Smooth muscle cell (in vitro differentiated cells): ENCODE measurements around the gene STX4. TPM values are rescaled to one million over a fixed set of nuclear protein-coding genes. Genes with fewer than 3 reads are reported as not detected.

Experiments used
- DNase-seq: peaks from one replicate; lab custom pipeline; 2025; ENCODE audit not compliant: unreplicated experiment; lab: John Stamatoyannopoulos, UW
- H2AFZ ChIP-seq: fragments of 200-600 bp; sonication (generic); 2 replicates; pipeline ENCODE4 v1.6.0; 2016; ENCODE audit warnings: antibody characterized with exemption, low read depth, mild to moderate bottlenecking
- H3F3A ChIP-seq: fragments of 200-600 bp; sonication (generic); 2 replicates; pipeline ENCODE4 v1.6.0; 2017; ENCODE audit warnings: antibody characterized with exemption, low read depth
- H3K27ac ChIP-seq: fragments of 200-600 bp; sonication (generic); 2 replicates; pipeline ENCODE4 v1.5.1; 2016; ENCODE audit warnings: low read depth, mild to moderate bottlenecking
- H3K27me3 ChIP-seq: fragments of 200-600 bp; sonication (generic); 2 replicates; pipeline ENCODE4 v1.6.1; 2016; ENCODE audit warnings: low read depth, mild to moderate bottlenecking
- H3K36me3 ChIP-seq: fragments of 200-600 bp; sonication (generic); 2 replicates; pipeline ENCODE4 v1.5.1; 2016; ENCODE audit warnings: low read depth
- H3K4me1 ChIP-seq: fragments of 200-600 bp; sonication (generic); 2 replicates; pipeline ENCODE4 v1.5.1; 2016; ENCODE audit warnings: low read depth
- H3K4me2 ChIP-seq: fragments of 200-600 bp; sonication (generic); 2 replicates; pipeline ENCODE4 v1.6.0; 2016; ENCODE audit warnings: mild to moderate bottlenecking
- H3K4me3 ChIP-seq: fragments of 200-600 bp; sonication (generic); 2 replicates; pipeline ENCODE4 v1.5.1; 2016; ENCODE audit warnings: mild to moderate bottlenecking
- H3K79me2 ChIP-seq: fragments of 200-600 bp; sonication (generic); 2 replicates; pipeline ENCODE4 v1.6.0; 2016; ENCODE audit warnings: low read depth, mild to moderate bottlenecking
- H3K9ac ChIP-seq: fragments of 200-600 bp; sonication (generic); 2 replicates; pipeline ENCODE4 v1.6.0; 2016; ENCODE audit warnings: low read depth
- H3K9me3 ChIP-seq: fragments of 200-600 bp; sonication (generic); replicated peaks from 2 replicates; pipeline ENCODE4 v1.5.1; 2016; ENCODE audit warnings: low read depth
- H4K20me1 ChIP-seq: fragments of 200-600 bp; sonication (generic); 2 replicates; pipeline ENCODE4 v1.6.0; 2016; ENCODE audit warnings: low read depth
- WGBS: methylation state at CpG from one replicate; pipeline ENCODE4 v1.1.7; 2016; ENCODE audit warnings: low lambda C conversion rate; 5-methylcytosine and 5-hydroxymethylcytosine counted together
- polyA plus RNA-seq: library from polyadenylated mRNA; unstranded; fragments of >200 nt; fragmentation: Nextera tagmentation; extraction: Ambion mirVana; gene quantifications from 2 replicates; pipeline ENCODE4 v1.2.1, GENCODE V29; 2016
- total RNA-seq: library from RNA; depleted of rRNA; stranded (reverse); fragments of >200 nt; gene quantifications from 2 replicates; pipeline ENCODE4 v1.2.3, GENCODE V29; 2014
- TF ChIP-seq, protein P1 (sequence below): fragments of 200-600 bp; sonication (generic); IDR thresholded peaks from 2 replicates; pipeline ENCODE4 v1.5.1; 2017; ENCODE audit warnings: borderline replicate concordance, mild to moderate bottlenecking, antibody characterized with exemption; ENCODE audit not compliant: insufficient read depth, poor library complexity, severe bottlenecking

Gene STX4
- total and polyA plus RNA-seq, 2 experiments from 2014 or later, result 23.1 to 50.6 TPM

- Histone ChIP-seq H2AFZ (peak within 1 kb of the TSS; percentile 71), H3F3A (no peaks in the 10 kb centered on the region), H3K4me2 (peak within 1 kb of the TSS; percentile 85), H3K79me2 (peaks cover 62% of the 10 kb centered on the region), H3K36me3 (no peaks in the 10 kb centered on the region), H3K27me3 (no peaks in the 10 kb centered on the region), H3K9me3 (no peaks in the 10 kb centered on the region), H3K27ac (peak within 1 kb of the TSS; percentile 94), H3K4me1 (peaks cover 15% of the 10 kb centered on the region), H3K4me3 (peak within 1 kb of the TSS; percentile 76), H3K9ac (peak within 1 kb of the TSS; percentile 95), H4K20me1 (peaks cover 3% of the 10 kb centered on the region)
- peak; percentile 80 for DNase-seq
- WGBS, result under 1% methylated on average over 48 of the region's 48 CpGs
- TF ChIP-seq, protein P1, sequence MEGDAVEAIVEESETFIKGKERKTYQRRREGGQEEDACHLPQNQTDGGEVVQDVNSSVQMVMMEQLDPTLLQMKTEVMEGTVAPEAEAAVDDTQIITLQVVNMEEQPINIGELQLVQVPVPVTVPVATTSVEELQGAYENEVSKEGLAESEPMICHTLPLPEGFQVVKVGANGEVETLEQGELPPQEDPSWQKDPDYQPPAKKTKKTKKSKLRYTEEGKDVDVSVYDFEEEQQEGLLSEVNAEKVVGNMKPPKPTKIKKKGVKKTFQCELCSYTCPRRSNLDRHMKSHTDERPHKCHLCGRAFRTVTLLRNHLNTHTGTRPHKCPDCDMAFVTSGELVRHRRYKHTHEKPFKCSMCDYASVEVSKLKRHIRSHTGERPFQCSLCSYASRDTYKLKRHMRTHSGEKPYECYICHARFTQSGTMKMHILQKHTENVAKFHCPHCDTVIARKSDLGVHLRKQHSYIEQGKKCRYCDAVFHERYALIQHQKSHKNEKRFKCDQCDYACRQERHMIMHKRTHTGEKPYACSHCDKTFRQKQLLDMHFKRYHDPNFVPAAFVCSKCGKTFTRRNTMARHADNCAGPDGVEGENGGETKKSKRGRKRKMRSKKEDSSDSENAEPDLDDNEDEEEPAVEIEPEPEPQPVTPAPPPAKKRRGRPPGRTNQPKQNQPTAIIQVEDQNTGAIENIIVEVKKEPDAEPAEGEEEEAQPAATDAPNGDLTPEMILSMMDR, result no peak
Observed at GRCh38 chr16:31073970-31074813, 40.8 kb downstream of the STX4 start, which contains the start of the genes ZNF646 and ZNF668. Gene ZNF646, plus strand, starts transcription at chr16:31074422. Its CDS starts 1,903 bp downstream, at chr16:31076325. Gene ZNF668, minus strand, starts transcription at chr16:31074240. Its CDS starts 9,781 bp downstream, at chr16:31064459.

DNA sequence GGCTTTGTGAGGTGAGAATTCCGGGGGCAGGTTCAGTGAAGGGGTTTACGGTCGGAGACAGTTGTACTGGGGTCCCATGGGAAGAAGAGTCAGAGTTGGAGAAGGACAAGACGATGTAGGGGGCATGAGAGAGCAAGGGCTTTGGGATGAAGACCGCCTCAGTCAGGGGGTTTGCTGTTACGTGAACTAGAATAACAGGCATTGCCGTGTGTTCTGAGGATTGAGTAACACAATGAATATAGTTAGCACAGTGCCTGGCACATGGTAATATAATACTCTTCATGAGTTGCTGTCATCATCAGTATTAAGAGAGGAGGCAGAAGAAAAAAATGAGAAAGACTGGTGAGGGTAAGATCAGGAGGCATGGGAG, 41.4 kb downstream of the STX4 start:
- 4% methylated on average over 7 of the region's 7 CpGs for WGBS
- Histone ChIP-seq H3K4me3 (peak overlapping the region; percentile 76), H3K36me3 (no peaks in the 10 kb centered on the region), H3K9ac (peak overlapping the region; percentile 95), H3K79me2 (peaks cover 57% of the 10 kb centered on the region), H3K27ac (peak overlapping the region; percentile 94), H3F3A (no peaks in the 10 kb centered on the region), H3K4me1 (peaks cover 15% of the 10 kb centered on the region), H3K4me2 (peak overlapping the region; percentile 85), H3K9me3 (no peaks in the 10 kb centered on the region), H2AFZ (peak overlapping the region; percentile 29), H3K27me3 (no peaks in the 10 kb centered on the region), H4K20me1 (peaks cover 3% of the 10 kb centered on the region)
- TF ChIP-seq, protein P1, result no peak
- DNase-seq, result no peak

DNA sequence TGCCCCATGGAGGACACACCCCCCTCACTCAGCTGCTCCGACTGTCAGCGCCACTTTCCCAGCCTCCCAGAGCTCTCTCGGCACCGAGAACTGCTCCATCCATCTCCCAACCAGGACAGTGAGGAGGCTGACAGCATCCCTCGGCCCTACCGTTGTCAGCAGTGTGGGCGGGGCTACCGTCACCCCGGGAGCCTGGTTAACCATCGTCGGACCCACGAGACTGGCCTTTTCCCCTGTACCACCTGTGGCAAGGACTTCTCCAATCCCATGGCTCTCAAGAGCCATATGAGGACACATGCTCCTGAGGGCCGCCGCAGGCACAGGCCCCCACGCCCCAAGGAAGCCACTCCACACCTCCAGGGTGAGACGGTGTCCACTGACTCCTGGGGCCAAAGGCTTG, 43.0 kb downstream of the STX4 start:
- Histone ChIP-seq H3K4me1 (peaks cover 15% of the 10 kb centered on the region), H3K79me2 (peaks cover 53% of the 10 kb centered on the region), H2AFZ (no peak overlapping the region), H3K9me3 (no peaks in the 10 kb centered on the region), H3K9ac (no peak overlapping the region), H4K20me1 (peaks cover 13% of the 10 kb centered on the region), H3K36me3 (no peaks in the 10 kb centered on the region), H3F3A (no peaks in the 10 kb centered on the region), H3K4me3 (no peak overlapping the region), H3K27ac (no peak overlapping the region), H3K4me2 (no peak overlapping the region), H3K27me3 (no peaks in the 10 kb centered on the region)
- no peak for DNase-seq
- 93% methylated on average over 16 of the region's 16 CpGs for WGBS
- TF ChIP-seq, protein P1, result no peak
